BE2C (cell line): ENCODE measurements around the gene UBD.

Experiments used
- DNase-seq: peaks from one replicate; pipeline ENCODE4 v3.0.0-alpha.2; 2020
- H3K27me3 ChIP-seq: fragments of 250-450 bp; sonication (Bioruptor Pico); 2 replicates; pipeline ENCODE4 v1.5.1; 2020; ENCODE audit warnings: mild to moderate bottlenecking
- H3K36me3 ChIP-seq: fragments of 250-450 bp; sonication (Bioruptor Pico); 2 replicates; pipeline ENCODE4 v1.5.1; 2020; ENCODE audit warnings: mild to moderate bottlenecking
- H3K4me1 ChIP-seq: fragments of 250-450 bp; sonication (Bioruptor Pico); 2 replicates; pipeline ENCODE4 v1.5.1; 2020
- H3K4me3 ChIP-seq: 2 replicates; pipeline ENCODE4 v1.5.1; 2011; ENCODE audit warnings: low read depth, low read length
- H3K9me3 ChIP-seq: fragments of 250-450 bp; sonication (Bioruptor Pico); 2 replicates; pipeline ENCODE4 v1.5.1; 2020
- CTCF ChIP-seq: IDR thresholded peaks from 2 replicates; pipeline ENCODE4 v1.5.1; 2012; ENCODE audit warnings: mild to moderate bottlenecking, low read depth, low read length

Gene UBD

DNA sequence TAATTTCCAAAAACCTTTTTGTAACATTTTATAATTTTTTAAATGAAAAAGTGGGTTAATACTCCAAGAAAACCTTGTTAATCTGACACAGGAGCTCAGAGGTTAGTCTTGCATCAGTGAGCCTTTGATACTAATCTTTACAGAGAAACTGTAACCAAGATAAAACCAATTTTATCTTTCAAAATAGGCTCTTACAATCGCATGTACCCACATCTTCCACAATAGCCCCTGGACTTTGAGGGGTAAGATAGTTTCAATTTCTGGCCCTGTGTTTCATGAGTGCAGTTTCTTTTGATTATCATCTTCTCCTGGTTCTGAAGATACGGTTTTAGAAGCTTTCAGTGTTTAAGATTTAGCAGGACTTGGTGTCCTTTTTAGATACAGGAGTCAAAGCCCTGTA is 37.3 kb downstream of the UBD start:
- no peak for DNase-seq
- Histone ChIP-seq H3K27me3 (0 out of 2 replicates have a peak, but pooled peaks cover 7% of the 10 kb centered on the region), H3K4me1 (no peaks in the 10 kb centered on the region), H3K9me3 (no peaks in the 10 kb centered on the region), H3K4me3 (no peak overlapping the region), H3K36me3 (no peaks in the 10 kb centered on the region)
- no peak for TF ChIP-seq CTCF

DNA sequence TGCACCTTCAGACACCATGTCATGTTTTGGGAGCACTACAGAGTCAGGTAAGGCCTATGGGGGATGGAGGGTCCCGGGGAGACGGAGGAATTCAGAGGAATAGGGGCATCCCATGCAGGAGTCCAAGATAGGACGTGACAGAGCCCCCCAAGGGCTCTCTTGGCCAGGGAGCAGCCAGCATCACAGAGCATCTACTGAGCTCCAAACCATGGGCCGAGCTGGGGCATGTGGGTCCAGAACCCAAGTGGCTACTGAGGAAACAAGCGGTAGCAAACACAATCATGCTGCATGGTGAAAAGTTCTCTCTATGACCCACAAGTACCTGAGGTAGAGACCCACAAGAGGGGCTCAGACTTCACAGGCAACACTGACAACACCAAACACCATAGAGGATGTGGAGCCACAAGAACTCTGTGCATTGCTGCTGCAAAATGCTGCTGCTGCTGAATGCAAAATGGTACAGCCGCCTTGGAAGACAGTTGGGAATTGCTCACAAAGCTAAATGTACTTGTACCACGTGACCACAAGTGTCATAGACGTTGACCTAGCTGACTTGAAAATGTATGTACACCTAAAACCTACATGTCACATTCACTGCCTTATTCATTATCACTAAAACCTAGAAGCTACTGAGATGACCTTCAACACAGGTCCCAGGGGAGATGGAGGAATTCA is 38.4 kb downstream of the UBD start:
- Histone ChIP-seq H3K9me3 (no peaks in the 10 kb centered on the region), H3K27me3 (0 out of 2 replicates have a peak, but pooled peaks cover 7% of the 10 kb centered on the region), H3K4me3 (no peak overlapping the region), H3K4me1 (no peaks in the 10 kb centered on the region), H3K36me3 (no peaks in the 10 kb centered on the region)
- no peak for TF ChIP-seq CTCF
- no peak for DNase-seq

DNA sequence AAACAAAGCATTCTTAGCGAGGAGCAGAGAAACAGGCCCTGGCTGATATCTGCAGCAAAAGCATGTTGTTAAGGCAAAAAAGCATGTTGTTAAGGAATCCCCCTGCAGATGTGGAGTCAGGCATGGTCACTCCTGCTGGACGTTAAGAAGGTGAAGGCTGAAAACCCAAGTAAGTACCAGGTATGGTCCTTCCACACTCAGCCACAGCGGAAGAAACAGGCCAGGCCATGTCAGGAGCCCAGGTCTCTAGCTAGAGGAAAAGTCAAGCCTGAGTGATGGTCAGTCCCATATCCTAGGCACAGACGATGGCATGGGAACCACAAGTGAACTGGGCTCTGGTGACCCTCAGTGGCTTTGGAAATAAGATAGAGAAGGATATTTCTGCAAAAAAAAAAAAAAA is 39.3 kb downstream of the UBD start:
- no peak for TF ChIP-seq CTCF

DNA sequence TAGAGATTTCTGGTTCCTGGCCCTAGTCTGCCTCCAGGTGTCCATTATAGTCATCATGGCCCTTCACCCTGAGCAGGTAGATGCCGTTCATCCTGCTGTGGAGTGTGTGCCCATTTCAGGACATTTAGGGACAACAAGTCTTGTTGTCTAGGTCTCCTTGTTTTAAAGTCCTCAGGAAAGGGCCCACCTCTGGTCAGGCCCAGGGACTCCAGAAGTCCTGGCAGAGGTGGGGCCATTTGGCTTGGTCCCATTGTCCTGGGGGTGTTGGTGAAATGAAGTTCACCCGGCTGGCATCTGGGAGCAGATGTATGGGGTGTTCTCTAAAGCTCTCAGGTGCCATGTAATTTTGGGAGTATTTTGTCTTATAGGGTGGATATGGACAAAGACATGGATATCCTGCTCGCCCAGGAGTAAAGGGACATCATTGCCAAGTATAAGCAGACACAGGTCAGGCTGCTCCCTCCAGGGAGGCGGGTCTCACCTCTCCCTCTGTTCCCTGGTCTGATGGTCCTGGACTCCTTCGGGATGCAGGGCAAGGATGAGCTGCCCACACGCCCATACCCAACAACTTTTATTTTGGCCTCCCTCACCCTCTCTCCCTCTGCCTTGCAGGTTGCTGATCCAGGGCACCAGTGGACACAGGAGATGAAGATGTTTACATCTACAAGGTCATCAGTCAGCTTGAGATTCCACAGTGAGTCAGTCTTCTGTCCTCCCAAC is 40.1 kb downstream of the UBD start:
- TF ChIP-seq CTCF: no peak
- no peaks in the 10 kb centered on the region for H3K27me3 ChIP-seq
- DNase-seq: no peak
- no peak overlapping the region for H3K4me3 ChIP-seq
- no peaks in the 10 kb centered on the region for H3K36me3 ChIP-seq
- no peaks in the 10 kb centered on the region for H3K9me3 ChIP-seq
- H3K4me1 ChIP-seq: no peaks in the 10 kb centered on the region

More for the DNA sequence above, 39.3 kb downstream of the UBD start:
- no peak for DNase-seq
- H3K9me3 ChIP-seq: no peaks in the 10 kb centered on the region
- H3K4me3 ChIP-seq: no peak overlapping the region
- H3K4me1 ChIP-seq: no peaks in the 10 kb centered on the region
- no peaks in the 10 kb centered on the region for H3K27me3 ChIP-seq
- no peaks in the 10 kb centered on the region for H3K36me3 ChIP-seq

DNA sequence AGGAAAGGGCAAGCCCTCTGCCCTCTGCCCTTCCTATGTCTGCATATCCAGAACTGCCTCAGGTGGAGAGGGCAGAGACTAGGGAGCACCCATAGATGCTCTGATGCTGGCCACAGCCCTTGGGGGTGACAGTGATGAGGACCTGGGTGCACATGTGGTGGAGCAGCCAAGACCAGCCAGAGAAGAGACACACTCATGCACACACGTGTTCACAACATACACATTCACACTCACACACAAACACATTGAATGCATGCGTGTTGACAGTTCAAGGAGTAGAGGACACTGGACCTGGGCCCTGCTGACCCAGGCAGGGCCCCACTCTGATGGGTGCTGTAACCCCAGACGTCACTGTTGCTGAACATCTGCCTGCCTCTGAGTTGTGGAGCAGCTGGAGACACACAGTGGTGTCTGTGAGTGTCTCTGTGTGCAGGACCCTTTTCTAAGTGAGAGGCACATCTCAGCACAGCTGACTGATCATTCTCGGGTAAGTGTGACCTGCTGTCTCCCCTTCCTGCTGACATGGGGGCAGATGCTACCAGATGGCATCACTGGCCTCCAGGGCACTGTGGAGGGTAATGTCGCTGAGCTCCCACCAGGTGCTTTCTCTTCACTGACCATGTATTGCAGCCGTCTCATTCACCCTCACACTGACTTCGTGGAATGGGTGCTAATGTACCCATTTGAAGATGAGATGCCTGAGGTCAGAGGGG is 41.6 kb downstream of the UBD start:
- no peak for DNase-seq
- TF ChIP-seq CTCF: no peak
- H3K4me3 ChIP-seq: no peak overlapping the region
- H3K9me3 ChIP-seq: no peaks in the 10 kb centered on the region
- H3K27me3 ChIP-seq: no peaks in the 10 kb centered on the region
- H3K4me1 ChIP-seq: no peaks in the 10 kb centered on the region
- H3K36me3 ChIP-seq: no peaks in the 10 kb centered on the region
